ENCODE results near the gene INTU. TPM values are rescaled to one million over a fixed set of nuclear protein-coding genes. Genes with fewer than 3 reads are reported as not detected.
"Not testable (repeated sequence)": the region's sequence is repeated elsewhere in the genome, so short reads cannot be mapped to it uniquely, and the experiment has no call there.

The INTU gene
- 1 to 10 TPM; 5.3 to 5.6 TPM for total RNA-seq
- long read RNA-seq, partial matches to known transcripts = 0 of 3 reads
- long read RNA-seq, other reads (novel, unspliced or antisense) = 3 of 3 reads

DNA sequence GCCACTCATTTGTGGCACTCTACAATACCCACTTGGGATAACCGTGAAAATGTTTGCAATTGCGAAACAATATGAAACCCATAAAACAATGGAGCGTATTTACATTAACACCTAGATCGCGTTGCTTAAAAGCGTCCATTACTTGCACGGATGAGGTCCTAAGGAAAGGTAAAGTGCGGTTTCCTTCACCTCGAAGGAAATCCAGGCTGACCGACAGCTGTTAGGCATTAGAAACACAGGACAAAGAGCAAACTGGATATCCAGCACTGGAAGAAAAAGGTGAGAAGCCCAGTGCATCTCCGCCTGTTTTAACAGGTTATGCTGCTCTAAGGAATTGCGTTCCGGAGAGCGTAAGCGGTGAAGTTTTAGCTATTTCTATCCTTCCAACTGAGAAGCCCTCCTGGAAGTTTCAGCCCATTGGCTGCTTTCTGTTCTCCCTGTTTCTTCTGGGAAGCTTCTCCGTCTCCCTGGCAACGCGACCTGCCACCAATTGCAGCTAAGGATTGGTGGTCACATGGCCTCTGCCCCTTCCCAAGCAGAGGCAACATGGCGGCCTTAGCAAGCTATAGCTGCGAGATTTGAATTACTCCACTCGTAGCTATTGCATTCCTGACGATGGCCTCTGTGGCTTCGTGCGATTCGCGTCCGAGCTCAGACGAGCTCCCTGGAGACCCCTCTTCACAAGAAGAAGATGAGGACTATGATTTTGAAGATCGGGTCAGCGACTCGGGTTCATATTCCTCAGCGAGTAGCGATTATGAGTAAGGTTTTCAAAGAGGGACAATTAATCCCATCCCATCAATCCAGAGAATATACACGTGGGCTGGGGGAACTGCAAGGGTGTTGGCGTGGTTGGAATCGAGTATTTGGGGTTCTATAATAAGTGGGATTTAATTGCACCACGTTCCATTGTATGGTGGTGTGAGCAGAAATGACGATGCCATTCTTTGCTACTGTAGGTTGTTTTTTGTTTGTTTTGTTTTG is at the start of gene INTU:
TSS of gene INTU (plus strand) at position 538 of the 984 bp plus-strand sequence. CDS start at position 616, 78 bp downstream.
- peak; percentile 100 for ATAC-seq
- intact Hi-C loops (cut with DNase I) = no loop called here
- DNase-seq = peak; percentile 97

DNA sequence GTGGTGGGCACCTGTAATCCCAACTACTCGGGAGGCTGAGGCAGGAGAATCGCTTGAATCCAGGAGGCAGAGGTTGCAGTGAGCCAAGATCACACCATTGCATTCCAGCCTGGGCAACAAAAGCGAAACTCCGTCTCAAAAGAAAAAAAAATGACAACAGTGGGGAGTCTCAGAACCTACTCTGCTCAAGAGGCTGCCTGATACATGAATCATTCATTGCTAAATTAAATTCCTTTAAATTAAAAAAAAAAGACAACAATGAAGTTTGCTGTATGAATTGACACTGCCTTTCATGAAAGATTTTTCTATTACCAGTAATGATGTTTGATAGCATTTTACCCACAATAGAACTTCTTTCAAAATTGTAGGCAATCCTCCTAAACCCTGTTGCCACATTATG is 46.3 kb upstream of the INTU start:
- DNase-seq; ATAC-seq; intact Hi-C loops (cut with DNase I): not testable (repeated sequence)

- DNase-seq = no peak
- intact Hi-C loops (cut with DNase I) = no loop called here
- ATAC-seq = peak; percentile 34 to 78
These were observed 45.7 kb upstream of the INTU start for GRCh38 chr4:127586922-127587571.

DNA sequence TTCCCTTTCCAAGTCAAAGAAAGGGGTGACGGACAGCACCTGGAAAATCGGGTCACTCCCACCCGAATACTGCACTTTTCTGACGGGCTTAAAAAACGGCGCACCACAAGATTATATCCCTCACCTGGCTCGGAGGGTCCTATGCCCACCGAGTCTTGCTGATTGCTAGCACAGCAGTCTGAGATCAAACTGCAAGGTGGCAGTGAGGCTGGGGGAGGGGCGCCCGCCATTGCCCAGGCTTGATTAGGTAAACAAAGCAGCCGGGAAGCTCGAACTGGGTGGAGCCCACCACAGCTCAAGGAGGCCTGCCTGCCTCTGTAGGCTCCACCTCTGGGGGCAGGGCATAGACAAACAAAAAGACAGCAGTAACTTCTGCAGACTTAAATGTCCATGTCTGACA is 43.6 kb upstream of the INTU start:
- ATAC-seq; intact Hi-C loops (cut with DNase I); DNase-seq: not testable (repeated sequence)

DNA sequence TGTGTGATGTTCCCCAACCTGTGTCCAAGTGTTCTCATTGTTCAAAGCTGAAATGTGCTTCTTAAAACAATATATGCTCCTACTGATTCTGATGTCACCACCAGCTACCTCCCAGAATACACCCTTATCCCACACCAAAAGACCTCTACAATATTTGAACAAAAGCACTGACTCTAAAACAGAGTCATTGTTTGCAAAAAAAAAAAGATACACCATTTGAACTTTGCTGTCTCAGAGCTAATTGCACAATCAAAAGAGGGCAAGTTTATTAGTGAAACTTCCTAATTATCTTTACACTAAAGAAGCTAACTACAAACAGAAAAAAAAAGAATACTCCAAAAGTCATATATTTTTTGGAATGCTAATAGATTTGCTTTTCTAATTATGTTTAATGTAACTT is 34.1 kb upstream of the INTU start:
- ATAC-seq (no peak), DNase-seq (no peak)
- intact Hi-C loops (cut with DNase I) = no loop called here

GRCh38 chr4:127601029-127601428 is 31.7 kb upstream of the INTU start:
- ATAC-seq (no peak), DNase-seq (no peak)
- intact Hi-C loops (cut with DNase I) = no loop called here

DNA sequence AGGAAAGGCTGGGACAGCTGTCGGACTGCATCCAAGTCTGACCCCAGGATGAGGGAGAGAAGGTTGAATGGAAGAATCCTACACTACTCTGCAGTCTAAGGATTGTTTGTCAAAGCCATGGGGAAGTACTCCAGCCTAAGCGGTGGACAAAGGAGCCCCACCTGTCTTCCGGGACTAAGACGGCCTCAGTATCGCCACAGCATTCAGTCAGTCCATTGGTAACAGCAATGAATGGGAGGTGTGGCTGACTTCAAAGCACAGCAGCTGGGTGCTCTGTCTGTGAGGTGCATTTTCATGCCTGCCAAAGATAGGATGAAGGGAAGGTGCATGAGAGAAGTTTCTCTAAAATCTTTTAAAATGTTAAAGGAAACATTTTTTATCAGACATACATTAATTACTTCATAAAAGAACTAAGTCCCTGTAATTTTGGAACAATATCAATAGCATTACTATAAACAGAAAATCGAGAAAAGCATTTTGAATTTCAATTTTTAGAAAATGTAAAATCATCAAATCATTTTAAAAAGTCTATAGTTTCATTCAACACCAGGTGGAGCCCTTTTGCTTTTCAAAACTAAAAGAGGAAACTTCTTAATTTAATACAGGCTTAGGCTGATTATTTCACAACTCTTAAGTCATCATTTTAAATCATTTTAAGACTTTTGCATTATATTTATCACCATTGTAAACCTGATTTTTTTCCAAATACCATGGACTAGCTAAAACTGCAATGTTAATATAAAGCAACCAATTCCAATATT is 27.6 kb upstream of the INTU start:
- ATAC-seq (no peak), DNase-seq (no peak)
- intact Hi-C loops (cut with DNase I) = loop anchor here (1.0 to 5.0 kb wide), 2 partner anchors 127 kb away; partner anchors contain the start of gene SLC25A31 (in 1 of the 2)

GRCh38 chr4:127606823-127607222 is 25.9 kb upstream of the INTU start:
- intact Hi-C loops (cut with DNase I) = loop anchor here in 1 of 2 donors (5.0 kb wide), 1 partner anchor 125 kb away; the partner anchor contains the start of gene SLC25A31
- ATAC-seq = no peak
- no peak for DNase-seq

GRCh38 chr4:127609484-127609883 is 23.3 kb upstream of the INTU start:
- intact Hi-C loops (cut with DNase I) = loop anchor here in 1 of 2 donors (5.0 kb wide), 1 partner anchor 123 kb away; the partner anchor contains the start of gene SLC25A31
- DNase-seq (no peak), ATAC-seq (no peak)

- intact Hi-C loops (cut with DNase I) = no loop called here
These were observed 22.3 kb upstream of the INTU start for GRCh38 chr4:127610488-127610887.

GRCh38 chr4:127616898-127617297 is 15.9 kb upstream of the INTU start:
- intact Hi-C loops (cut with DNase I) = no loop called here
- DNase-seq (no peak), ATAC-seq (no peak)

More at GRCh38 chr4:127610488-127610887, 22.3 kb upstream of the INTU start:
- ATAC-seq (no peak), DNase-seq (no peak)

- DNase-seq = no peak
- ATAC-seq = no peak
- intact Hi-C loops (cut with DNase I) = no loop called here
These were observed 14.3 kb upstream of the INTU start for GRCh38 chr4:127618427-127618826.

DNA sequence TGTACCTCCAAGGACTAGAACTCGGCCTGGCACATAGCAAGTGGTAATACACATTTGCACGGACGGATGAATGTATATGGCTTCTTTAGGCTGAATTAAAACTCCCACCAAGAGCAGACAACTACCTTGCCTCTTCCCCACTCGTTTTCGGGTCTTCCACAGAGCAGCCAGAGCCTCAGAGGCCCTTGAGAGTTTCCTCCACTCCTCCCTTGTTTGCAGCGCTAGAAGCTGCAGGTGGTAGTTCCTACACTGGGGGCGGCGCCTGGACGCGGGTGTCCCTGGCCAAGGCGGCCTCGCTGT is 10.2 kb upstream of the INTU start:
- intact Hi-C loops (cut with DNase I) = no loop called here
- DNase-seq (no peak), ATAC-seq (no peak)

DNA sequence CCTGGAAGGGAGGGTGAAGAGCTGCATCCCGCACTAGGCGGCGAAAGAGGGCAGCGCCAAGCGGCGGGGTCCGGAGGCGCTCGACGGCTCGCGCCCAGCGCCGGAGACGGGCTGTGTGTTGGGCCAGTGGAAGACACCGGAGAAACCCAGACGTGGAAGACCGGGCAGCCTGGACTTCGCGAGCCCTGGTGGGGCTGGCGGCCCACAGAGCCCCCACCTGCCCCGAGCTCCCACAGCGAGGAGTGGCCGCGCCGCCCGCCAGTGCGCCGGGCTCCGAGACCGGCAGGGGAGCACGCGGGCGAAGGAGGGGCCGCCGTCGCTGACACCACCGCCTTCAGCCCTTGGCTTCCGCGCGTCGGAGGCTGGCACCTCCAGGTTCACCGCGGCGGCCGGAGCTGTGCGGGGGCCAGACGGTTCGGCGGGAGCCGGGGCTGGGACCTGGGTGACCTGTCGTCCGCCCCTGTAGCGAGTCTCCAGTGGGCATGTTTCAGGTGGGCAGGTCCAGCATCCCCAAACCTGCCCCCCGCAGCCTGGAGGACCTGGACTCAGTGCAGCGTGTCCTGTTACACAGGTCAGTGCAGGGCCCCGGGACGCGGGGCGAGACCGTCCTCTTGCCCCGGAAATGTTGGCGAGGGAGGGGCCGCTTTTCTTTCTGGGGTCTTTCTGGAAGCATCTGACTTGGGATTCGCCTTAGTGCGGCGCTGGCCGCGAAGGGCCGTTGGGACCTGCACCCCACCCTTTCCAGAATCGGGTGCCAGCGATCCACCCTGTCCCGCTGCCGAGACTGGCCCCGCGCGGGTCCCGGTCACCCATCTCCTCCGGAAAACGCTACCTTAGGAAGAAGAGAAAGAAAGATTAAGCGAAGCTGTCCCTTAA is 9.6 kb upstream of the INTU start:
- ATAC-seq (peak; percentile 89 to 91), DNase-seq (peak; percentile 35)

GRCh38 chr4:127623797-127624083 is 9.0 kb upstream of the INTU start:
- intact Hi-C loops (cut with DNase I) = no loop called here
- ATAC-seq = peak; percentile 13 to 34
- DNase-seq = no peak

More for the DNA sequence above, 9.6 kb upstream of the INTU start:
- intact Hi-C loops (cut with DNase I) = no loop called here

DNA sequence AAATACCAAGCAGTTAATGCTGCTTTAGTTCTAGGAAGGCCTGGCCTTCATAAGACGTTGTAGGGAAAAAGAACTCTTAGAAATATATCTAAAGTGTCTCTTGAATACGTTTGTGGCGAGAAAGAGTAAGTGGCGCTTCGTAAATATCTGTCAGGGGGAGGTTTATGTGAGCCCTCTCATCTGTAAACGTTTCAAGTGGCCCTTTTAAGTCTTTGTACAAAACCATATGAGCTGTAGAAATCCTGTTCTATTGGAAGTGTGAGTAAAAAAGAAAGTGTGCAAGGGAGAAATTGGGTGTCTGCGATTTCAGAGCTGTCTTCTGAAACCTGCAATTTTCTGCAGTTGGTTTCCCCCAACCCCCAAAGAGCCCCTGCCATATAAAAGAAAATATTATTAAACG is 8.6 kb upstream of the INTU start:
- intact Hi-C loops (cut with DNase I) = no loop called here
- ATAC-seq = no peak
- DNase-seq = no peak

DNA sequence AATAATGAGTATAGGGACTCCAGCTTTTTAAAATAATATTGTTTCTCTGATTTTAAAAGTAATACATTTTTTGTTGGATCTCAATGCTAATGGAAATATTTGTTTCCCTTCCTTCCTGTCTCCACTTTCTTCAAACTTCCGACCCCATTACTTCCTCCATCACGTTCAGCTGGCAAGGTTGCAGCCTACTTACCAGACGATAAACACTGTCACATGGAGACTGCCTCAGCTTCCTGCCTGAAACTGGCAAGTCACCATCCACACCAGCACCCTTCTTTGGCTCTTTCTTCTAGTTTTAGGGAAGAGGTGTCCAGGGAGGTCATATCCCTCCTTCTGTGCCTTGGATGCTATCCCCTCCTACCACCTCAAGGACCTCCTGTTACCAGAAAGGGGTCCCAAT is 3.4 kb upstream of the INTU start:
- DNase-seq (no peak), ATAC-seq (no peak)
- intact Hi-C loops (cut with DNase I) = no loop called here

DNA sequence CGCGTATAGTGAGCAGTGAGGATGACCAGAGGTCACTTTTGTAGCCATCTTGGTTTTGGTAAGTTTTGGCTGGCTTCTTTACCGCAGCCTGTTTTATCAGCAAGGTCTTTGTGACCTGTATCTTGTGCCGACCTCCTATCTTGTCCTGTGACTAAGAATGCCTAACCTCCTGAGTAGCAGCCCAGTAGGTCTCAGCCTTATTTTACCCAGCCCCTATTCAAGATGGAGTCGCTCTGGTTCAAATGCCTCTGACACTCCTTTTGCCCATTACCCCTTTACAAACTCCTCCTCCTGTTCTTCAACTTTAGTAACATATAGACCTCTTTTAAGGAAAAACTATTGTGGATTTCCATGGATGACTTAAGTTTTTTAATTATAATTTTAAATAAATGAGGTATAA is 2.6 kb upstream of the INTU start:
- no peak for ATAC-seq
- intact Hi-C loops (cut with DNase I) = no loop called here
- no peak for DNase-seq

DNA sequence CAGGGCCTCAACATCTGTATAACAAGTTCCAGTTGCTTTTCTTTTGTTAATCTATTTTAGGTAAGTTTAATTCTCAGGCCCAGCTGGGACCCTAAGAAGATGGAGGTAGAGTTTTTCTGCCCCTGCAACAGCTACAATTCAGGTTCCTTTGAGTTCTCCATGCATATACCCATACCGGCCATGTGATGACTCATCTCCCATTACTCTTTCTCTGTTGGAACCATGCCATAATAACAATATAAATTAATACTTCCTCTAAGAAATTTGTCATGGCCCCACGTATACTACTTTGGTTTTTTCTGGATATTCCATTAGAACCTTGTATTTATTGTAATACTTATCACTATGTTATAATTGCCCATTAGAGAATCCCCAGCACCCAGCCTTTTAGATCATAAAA is 1.3 kb upstream of the INTU start:
- DNase-seq (no peak), ATAC-seq (no peak)
- intact Hi-C loops (cut with DNase I) = no loop called here
